Activated CD8-positive, alpha-beta memory T cell treated with anti-CD3 and anti-CD28 coated beads, Interleukin-2, amount 10 ng/mL, durations not matched to agents 7 days and 5 days (primary cell): ENCODE results near the gene FREM2. TPM values are rescaled to one million over a fixed set of nuclear protein-coding genes. Genes with fewer than 3 reads are reported as not detected.

Source experiments
- ATAC-seq: fragments of 150-1000 bp; cut with Tn5 transposase; one replicate; pipeline ENCODE4 v1.10.0; 2021; ENCODE audit warnings: moderate library complexity
- CTCF ChIA-PET: fragments of 350-600 bp; sonication (Branson Sonifier 250); formaldehyde crosslinking; loops from one replicate; lab custom pipeline; 2021; ENCODE audit warnings: antibody characterized with exemption; lab: Charles Lee
- DNase-seq: peaks from one replicate; pipeline ENCODE4 v3.0.0-alpha.2; 2020
- H3K27ac Mint-ChIP-seq: one replicate; pipeline ENCODE4 v1.8.0; 2021; ENCODE audit warnings: mild to moderate bottlenecking, mixed read lengths
- H3K27me3 Mint-ChIP-seq: one replicate; pipeline ENCODE4 v1.8.0; 2021; ENCODE audit warnings: mixed read lengths
- H3K36me3 Mint-ChIP-seq: one replicate; pipeline ENCODE4 v1.8.0; 2021; ENCODE audit warnings: mild to moderate bottlenecking, mixed read lengths
- H3K4me1 Mint-ChIP-seq: one replicate; pipeline ENCODE4 v1.8.0; 2021; ENCODE audit warnings: mixed read lengths
- H3K4me3 Mint-ChIP-seq: one replicate; pipeline ENCODE4 v1.8.0; 2021; ENCODE audit warnings: mild to moderate bottlenecking, moderate library complexity, mixed read lengths
- H3K9me3 Mint-ChIP-seq: one replicate; pipeline ENCODE4 v1.8.0; 2022; ENCODE audit warnings: low read depth, mixed read lengths
- total RNA-seq, 2 experiments: library from RNA; stranded (reverse); gene quantifications; one replicate each; pipeline ENCODE4 v1.2.3, GENCODE V29; 2021

Gene FREM2
- total RNA-seq, 2 experiments from 2014 or later, result 0.23 TPM; not detected in 1

DNA sequence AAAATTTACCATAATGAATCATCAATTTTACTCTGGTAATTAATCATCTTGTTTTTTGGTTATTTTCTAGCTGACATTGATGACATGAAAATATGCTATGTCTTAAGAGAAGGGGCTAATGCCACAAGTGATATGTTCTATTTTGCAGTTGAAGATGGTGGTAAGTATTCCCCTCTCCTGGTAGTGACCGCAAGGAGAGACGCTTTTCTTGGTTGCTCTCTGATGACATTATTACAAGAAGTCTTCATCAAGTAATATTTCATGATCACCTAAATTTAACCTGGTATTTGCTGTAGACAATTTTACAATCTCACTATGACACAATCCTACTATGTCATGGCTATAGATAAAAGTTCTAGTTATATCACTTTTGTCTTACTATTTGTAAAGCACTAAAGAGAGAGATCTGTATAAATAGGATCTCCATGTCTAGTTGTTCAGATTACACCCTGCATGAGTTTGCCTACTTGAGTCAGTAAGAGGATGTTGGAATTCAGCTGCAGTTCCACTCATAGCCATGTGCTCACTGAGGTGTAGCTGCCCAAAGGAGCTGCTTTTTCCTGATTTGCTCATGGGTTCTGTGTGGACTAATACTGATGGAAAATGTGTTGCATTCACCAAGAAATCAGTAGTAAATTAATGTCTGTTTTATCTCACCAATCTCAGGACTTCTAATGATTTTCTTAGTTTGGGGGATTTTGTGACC is 10.9 kb downstream of the FREM2 start:
- no peak for DNase-seq
- Mint-ChIP-seq H3K36me3 (no peaks in the 10 kb centered on the region), H3K27me3 (no peaks in the 10 kb centered on the region), H3K4me1 (no peaks in the 10 kb centered on the region), H3K9me3 (no peaks in the 10 kb centered on the region), H3K4me3 (no peak overlapping the region), H3K27ac (no peak overlapping the region)
- CTCF ChIA-PET, result no interaction called here
- ATAC-seq, result no peak

DNA sequence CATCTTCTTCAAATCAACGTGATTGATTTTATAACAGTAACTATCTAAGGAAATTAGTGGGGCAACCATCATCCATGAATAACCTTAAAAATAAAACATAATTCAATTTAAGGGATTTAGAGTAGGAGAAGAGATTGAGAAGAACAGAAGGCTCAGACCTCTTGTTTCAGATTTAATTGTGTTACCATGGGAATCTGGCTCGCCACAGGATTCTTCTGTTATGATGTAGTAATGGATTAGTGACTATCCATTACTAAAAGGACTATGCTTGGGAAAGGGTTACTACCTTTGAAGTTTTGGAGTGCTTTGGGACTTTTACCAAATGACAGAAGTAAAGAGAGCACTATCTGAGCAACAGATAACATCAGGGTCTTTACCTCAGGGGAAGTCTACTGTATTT is 13.2 kb downstream of the FREM2 start:
- no peak for DNase-seq
- H3K4me1 Mint-ChIP-seq, result no peaks in the 10 kb centered on the region
- H3K36me3 Mint-ChIP-seq, result no peaks in the 10 kb centered on the region
- H3K27me3 Mint-ChIP-seq, result no peaks in the 10 kb centered on the region
- no peak overlapping the region for H3K4me3 Mint-ChIP-seq
- no peak for ATAC-seq
- CTCF ChIA-PET, result no interaction called here
- H3K27ac Mint-ChIP-seq, result no peak overlapping the region
- no peaks in the 10 kb centered on the region for H3K9me3 Mint-ChIP-seq

DNA sequence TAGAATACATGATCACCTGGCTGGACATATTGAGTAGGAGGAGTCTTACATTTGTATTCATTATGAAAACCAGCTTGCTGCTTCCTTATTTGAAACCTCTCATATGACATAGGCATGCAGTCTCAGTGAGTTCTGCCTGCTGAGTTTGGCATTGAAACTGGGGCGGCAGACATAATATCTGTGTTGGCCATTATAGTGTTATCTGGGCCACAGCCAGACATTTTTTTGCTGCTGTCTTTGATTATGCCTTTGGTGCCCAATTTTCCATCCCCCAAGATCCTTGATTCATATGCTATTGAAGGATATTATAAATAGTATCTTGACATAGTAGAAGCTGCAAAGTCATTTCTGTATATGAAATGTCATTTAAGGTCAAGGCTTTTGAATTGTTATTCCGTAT is 15.8 kb downstream of the FREM2 start:
- CTCF ChIA-PET, result no interaction called here
- Mint-ChIP-seq H3K4me1 (no peaks in the 10 kb centered on the region), H3K9me3 (no peaks in the 10 kb centered on the region), H3K27ac (no peak overlapping the region), H3K27me3 (no peaks in the 10 kb centered on the region), H3K36me3 (no peaks in the 10 kb centered on the region), H3K4me3 (no peak overlapping the region)
- ATAC-seq (no peak), DNase-seq (no peak)

DNA sequence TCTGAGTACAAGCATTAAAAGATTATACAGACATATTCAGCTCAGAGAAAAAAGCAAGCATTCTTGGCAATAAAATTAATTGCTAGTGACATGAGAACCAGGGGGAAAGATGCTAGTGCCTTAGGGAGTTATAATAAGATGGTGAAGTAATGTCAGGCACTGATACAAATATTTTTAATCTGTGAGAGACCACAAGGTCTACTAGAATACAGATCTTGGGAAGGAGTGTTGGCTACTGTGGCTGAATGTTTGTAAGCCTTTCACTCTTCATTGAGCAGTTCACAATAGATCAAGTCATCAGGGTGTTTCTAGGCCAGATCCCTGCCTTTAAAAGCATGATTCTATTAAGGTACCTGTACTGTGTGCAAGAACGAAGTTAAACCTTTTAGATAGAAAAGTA is 16.4 kb downstream of the FREM2 start:
- ATAC-seq (no peak), DNase-seq (no peak)
- CTCF ChIA-PET, result no interaction called here
- Mint-ChIP-seq H3K4me1 (no peaks in the 10 kb centered on the region), H3K27me3 (no peaks in the 10 kb centered on the region), H3K4me3 (no peak overlapping the region), H3K27ac (no peak overlapping the region), H3K9me3 (no peaks in the 10 kb centered on the region), H3K36me3 (no peaks in the 10 kb centered on the region)

DNA sequence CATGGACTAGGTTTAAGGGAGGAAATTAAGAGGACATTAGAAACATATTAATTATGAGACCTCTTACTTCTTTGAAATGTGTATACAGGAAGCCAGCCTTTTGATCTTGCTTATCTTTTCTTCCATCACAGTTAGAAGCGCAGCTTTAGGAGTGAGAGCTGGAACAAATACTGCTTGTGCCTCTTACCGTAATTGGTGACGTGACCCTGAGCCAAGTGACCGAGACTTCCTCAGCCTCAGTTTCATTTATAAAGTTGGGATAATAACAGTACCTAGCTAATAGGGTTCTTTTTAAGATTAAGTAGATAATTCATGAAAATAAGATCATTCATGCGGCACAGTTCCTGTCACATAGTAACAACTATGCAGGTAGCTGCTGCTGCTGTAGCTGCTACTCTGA is 18.5 kb downstream of the FREM2 start:
- H3K27ac Mint-ChIP-seq, result no peak overlapping the region
- H3K27me3 Mint-ChIP-seq, result no peaks in the 10 kb centered on the region
- H3K4me1 Mint-ChIP-seq, result no peaks in the 10 kb centered on the region
- H3K9me3 Mint-ChIP-seq, result no peaks in the 10 kb centered on the region
- H3K36me3 Mint-ChIP-seq, result no peaks in the 10 kb centered on the region
- DNase-seq, result no peak
- H3K4me3 Mint-ChIP-seq, result no peak overlapping the region
- ATAC-seq, result no peak
- CTCF ChIA-PET, result no interaction called here

DNA sequence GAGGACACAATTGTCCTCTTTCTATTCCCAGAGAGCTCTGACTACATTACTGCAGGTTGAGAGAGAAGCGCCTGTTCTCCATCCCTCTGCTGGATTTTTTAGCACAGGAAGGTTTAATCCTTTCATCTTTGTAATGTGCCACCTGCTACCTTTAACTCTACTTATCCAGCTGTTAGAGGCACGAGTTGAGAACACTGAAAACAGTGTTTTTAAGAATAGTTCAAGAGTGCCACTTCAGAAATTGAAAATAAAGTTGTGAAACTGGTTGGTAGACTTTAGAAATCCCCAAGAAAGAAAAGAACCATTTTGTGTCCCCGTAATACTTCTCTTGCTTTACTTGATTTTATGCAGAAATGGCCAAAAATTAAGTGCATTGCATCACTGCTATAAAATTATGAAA is 20.6 kb downstream of the FREM2 start:
- DNase-seq, result no peak
- Mint-ChIP-seq H3K36me3 (no peaks in the 10 kb centered on the region), H3K4me1 (no peaks in the 10 kb centered on the region), H3K27ac (no peak overlapping the region), H3K9me3 (no peaks in the 10 kb centered on the region), H3K4me3 (no peak overlapping the region), H3K27me3 (no peaks in the 10 kb centered on the region)
- CTCF ChIA-PET, result no interaction called here
- no peak for ATAC-seq

DNA sequence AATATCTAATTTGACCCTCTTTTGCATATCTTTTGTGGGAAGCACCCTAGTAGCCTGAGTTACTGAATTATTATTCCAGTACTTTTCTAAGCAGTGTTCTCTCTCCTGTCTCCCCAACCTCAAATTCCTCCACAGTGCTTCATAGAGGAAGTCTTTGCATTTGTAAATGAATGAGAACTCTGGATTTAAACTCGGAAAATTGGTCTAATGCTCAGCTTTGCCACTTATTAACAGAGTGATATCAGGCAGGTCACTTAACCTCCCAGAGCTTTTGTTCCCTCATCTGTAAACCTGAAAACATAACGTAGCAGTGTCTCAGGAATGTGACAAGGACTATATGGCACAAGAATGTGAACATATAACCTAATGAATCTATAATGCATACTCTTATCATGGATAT is 26.2 kb downstream of the FREM2 start:
- Mint-ChIP-seq H3K4me3 (no peak overlapping the region), H3K27ac (no peak overlapping the region), H3K27me3 (no peaks in the 10 kb centered on the region), H3K9me3 (no peaks in the 10 kb centered on the region), H3K36me3 (no peaks in the 10 kb centered on the region), H3K4me1 (no peaks in the 10 kb centered on the region)
- DNase-seq (no peak), ATAC-seq (no peak)
- CTCF ChIA-PET, result interaction anchor here (0.5 to 0.8 kb wide), 2 partner anchors 9 to 1628 kb away, joined by 3 read pairs; no protein-coding TSS in a partner anchor

DNA sequence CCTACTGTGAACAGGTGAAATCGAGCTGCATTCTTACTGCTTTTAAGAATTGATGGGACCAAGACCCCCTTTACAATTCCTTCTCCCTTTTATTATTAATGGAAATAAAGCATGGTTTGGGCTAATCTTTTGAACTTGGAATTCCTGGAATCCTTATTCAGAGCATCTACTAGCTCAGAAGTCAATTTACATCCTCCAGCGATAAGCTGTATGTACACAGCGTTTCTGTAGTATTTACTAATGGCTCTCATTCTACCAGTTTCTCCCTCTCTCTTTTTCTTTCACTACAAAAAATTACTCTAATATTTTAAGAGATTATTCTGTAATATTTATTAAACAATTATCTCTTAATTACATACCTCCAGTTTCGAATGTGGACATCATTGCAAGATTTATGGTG is 31.5 kb downstream of the FREM2 start:
- ATAC-seq (no peak), DNase-seq (no peak)
- Mint-ChIP-seq H3K9me3 (no peaks in the 10 kb centered on the region), H3K27me3 (no peaks in the 10 kb centered on the region), H3K4me1 (no peaks in the 10 kb centered on the region), H3K4me3 (no peak overlapping the region), H3K27ac (no peak overlapping the region), H3K36me3 (no peaks in the 10 kb centered on the region)
- CTCF ChIA-PET, result no interaction called here

DNA sequence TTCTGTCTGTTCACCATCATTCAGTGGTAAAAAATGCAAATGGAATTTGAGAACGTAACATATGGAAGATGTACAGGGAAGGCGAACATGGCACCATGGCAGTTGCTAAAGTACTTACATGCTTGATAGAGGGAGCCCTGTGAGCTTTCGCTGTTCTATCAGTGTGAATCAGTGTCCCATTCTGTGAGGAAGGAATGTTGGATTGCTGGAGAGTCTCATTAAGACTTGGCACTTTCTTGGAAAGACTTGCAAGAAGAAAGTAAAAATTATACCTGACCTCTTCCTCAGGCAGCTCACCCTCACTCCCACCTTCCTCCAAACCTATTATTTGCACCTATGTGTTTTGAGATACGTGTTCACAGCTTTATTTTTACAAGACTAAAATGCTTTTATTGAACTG is 43.5 kb downstream of the FREM2 start:
- DNase-seq (no peak), ATAC-seq (no peak)
- no peaks in the 10 kb centered on the region for H3K36me3 Mint-ChIP-seq
- H3K9me3 Mint-ChIP-seq, result no peaks in the 10 kb centered on the region
- H3K4me3 Mint-ChIP-seq, result no peak overlapping the region
- no peak overlapping the region for H3K27ac Mint-ChIP-seq
- H3K27me3 Mint-ChIP-seq, result peaks cover 3% of the 10 kb centered on the region
- no peaks in the 10 kb centered on the region for H3K4me1 Mint-ChIP-seq
- CTCF ChIA-PET, result no interaction called here

DNA sequence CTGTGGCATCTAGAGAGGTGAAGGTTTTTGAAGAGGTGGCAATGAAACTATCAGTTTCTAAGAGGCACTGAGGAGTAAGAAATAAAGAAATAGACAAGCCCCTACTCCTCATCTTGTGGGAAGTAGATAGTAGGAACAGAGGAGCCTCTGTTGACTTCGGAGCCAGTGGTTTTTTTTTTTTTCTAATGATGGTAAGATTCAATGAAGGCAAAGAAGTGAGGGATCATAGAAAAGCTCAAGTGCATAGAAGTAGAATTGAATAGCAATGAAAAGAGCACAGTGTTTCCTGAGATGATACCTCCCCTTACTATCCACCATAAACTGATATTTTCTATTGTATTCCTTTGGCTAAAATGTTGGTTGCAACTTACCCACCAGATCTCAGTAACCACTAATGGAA is 46.3 kb downstream of the FREM2 start:
- no peaks in the 10 kb centered on the region for H3K9me3 Mint-ChIP-seq
- H3K36me3 Mint-ChIP-seq, result no peaks in the 10 kb centered on the region
- H3K27me3 Mint-ChIP-seq, result peaks cover 3% of the 10 kb centered on the region
- no peak overlapping the region for H3K4me3 Mint-ChIP-seq
- no peak for ATAC-seq
- CTCF ChIA-PET, result no interaction called here
- no peaks in the 10 kb centered on the region for H3K4me1 Mint-ChIP-seq
- no peak overlapping the region for H3K27ac Mint-ChIP-seq
- no peak for DNase-seq

DNA sequence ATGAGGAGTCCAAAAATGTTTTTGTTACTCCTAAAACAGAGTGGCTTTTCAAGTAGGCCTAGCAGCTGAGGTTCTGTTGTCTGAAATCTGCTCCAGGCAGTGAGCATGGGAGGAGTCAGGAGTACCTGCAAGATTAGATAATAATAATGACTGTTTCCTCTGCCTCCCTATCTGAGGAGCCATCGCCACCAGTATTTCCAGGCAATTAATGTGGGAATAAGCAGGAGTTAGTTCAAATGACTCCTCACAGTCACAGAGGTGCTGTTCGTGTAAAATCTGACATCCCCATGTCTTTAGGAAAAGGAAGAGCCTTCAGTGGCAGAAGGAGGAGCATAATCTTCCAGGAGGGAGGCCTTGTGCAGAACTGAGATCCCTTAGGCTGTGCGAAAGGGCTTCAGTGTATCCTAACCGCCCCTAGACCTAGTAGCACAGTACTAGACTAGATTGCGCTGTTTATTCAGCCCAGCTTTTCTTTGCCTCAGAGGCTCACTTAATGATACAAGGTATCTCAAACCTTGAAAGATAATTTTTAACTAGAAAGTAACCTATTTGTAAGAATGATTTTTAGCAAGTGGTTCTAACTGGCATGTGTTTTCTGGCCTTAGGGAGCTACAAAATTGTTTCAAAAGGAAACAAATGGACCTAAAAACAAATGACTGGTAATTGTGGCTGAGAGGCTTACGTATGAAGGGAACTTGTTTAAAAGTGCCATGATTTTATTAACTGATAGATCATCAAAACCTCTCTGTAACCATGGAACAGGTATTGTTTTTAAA is 49.0 kb downstream of the FREM2 start:
- CTCF ChIA-PET, result no interaction called here
- no peak overlapping the region for H3K4me3 Mint-ChIP-seq
- no peaks in the 10 kb centered on the region for H3K4me1 Mint-ChIP-seq
- no peak for DNase-seq
- H3K36me3 Mint-ChIP-seq, result no peaks in the 10 kb centered on the region
- no peaks in the 10 kb centered on the region for H3K9me3 Mint-ChIP-seq
- peaks cover 3% of the 10 kb centered on the region for H3K27me3 Mint-ChIP-seq
- no peak overlapping the region for H3K27ac Mint-ChIP-seq
- no peak for ATAC-seq

DNA sequence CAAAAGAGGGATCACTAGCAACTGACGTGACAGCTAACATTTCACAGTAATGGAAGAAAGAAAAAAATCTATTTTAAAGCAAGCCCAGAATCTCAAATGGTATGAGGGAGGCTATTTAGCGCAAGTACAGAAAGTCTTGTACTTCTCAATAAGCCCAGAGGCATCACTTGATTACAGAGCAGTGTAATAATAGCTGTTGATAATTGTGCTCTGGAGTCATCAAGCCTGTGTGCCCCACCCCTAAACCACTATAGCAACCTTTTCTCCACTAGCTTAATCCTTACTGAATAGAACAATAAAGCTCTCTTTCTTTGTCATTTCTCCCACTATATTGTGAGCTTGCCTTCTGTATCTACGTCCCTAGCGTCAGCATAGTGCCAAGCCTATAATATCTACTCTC is 56.6 kb downstream of the FREM2 start:
- no peak overlapping the region for H3K4me3 Mint-ChIP-seq
- no peaks in the 10 kb centered on the region for H3K9me3 Mint-ChIP-seq
- ATAC-seq (no peak), DNase-seq (no peak)
- H3K36me3 Mint-ChIP-seq, result no peaks in the 10 kb centered on the region
- no peaks in the 10 kb centered on the region for H3K27me3 Mint-ChIP-seq
- no peak overlapping the region for H3K27ac Mint-ChIP-seq
- CTCF ChIA-PET, result no interaction called here
- H3K4me1 Mint-ChIP-seq, result no peaks in the 10 kb centered on the region

DNA sequence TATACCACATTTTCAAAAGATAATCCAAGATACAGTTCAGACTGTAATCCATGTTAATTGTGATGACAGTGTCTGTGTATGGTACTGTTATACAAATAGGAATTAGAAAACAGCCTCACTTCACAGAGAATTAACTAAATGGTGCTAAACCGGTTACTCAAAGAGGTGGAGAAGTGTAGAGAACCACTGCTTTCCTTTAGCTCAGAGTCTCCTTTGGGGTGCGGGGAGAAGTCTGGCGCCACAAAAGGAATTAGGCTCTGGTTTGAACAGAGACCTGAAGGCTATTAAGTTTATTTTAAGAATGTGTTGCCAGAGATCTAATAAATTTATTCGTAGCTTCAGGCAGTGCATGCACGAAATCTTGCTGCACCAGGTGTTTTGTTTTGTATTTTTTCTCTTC is 65.8 kb downstream of the FREM2 start:
- no peaks in the 10 kb centered on the region for H3K9me3 Mint-ChIP-seq
- H3K4me3 Mint-ChIP-seq, result no peak overlapping the region
- no peak for DNase-seq
- H3K27me3 Mint-ChIP-seq, result no peaks in the 10 kb centered on the region
- H3K27ac Mint-ChIP-seq, result no peak overlapping the region
- H3K4me1 Mint-ChIP-seq, result no peaks in the 10 kb centered on the region
- CTCF ChIA-PET, result no interaction called here
- H3K36me3 Mint-ChIP-seq, result no peaks in the 10 kb centered on the region
- ATAC-seq, result no peak

DNA sequence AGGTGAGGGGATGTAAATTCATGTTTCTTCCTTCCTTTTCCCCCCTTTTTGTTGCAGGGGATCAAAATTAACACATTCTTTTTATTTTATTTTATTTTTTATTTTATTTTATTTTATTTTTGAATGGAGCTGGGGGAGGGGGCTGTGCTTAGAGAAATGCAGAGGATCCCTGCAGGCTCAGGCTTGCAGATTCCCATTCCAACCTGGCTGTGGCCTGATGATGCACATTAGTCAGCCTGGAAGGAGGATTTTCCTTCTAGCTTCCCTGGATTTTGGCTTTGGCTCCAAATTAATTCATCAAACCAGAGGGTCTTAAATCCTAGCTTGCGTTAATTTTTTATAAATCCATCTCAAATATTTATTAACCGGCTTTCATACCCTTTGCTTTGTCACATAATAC is 67.0 kb downstream of the FREM2 start:
- no peaks in the 10 kb centered on the region for H3K4me1 Mint-ChIP-seq
- CTCF ChIA-PET, result no interaction called here
- no peaks in the 10 kb centered on the region for H3K9me3 Mint-ChIP-seq
- H3K4me3 Mint-ChIP-seq, result no peak overlapping the region
- no peak for ATAC-seq
- no peaks in the 10 kb centered on the region for H3K36me3 Mint-ChIP-seq
- DNase-seq, result no peak
- H3K27me3 Mint-ChIP-seq, result peaks cover 4% of the 10 kb centered on the region
- H3K27ac Mint-ChIP-seq, result no peak overlapping the region
